CD8-positive, alpha-beta memory T cell (primary cell): Measurements from ENCODE around the gene ZNF446. TPM values are rescaled to one million over a fixed set of nuclear protein-coding genes. Genes with fewer than 3 reads are reported as not detected.

Experiments used
- CTCF ChIA-PET: fragments of 350-600 bp; sonication (Branson Sonifier 250); formaldehyde crosslinking; loops from one replicate; lab custom pipeline; 2021; ENCODE audit warnings: antibody characterized with exemption; lab: Charles Lee
- POLR2A ChIA-PET: fragments of 350-600 bp; sonication (Branson Sonifier 250); formaldehyde crosslinking; loops from one replicate; lab custom pipeline; 2021; ENCODE audit warnings: antibody characterized with exemption; lab: Charles Lee
- DNase-seq, 5 donors: peaks; one replicate each; pipeline versions ENCODE4 v3.0.0 to v3.0.0-alpha.2; 2020 to 2022; ENCODE audit warnings: mixed read lengths in 1 of 5
- H3K27ac ChIP-seq: one replicate; pipeline ENCODE4 v1.7.0; 2013; ENCODE audit warnings: low read depth, mild to moderate bottlenecking, low read length, moderate library complexity
- H3K27me3 ChIP-seq: 2 replicates; pipeline ENCODE4 v1.7.0; 2013; ENCODE audit warnings: low read length, mild to moderate bottlenecking; ENCODE audit not compliant: insufficient read depth, poor library complexity, severe bottlenecking
- H3K36me3 ChIP-seq: 2 replicates; pipeline ENCODE4 v1.7.0; 2013; ENCODE audit warnings: mild to moderate bottlenecking, low read length, moderate library complexity; ENCODE audit not compliant: insufficient read depth
- H3K4me1 ChIP-seq: 2 replicates; pipeline ENCODE4 v1.7.0; 2013; ENCODE audit warnings: mild to moderate bottlenecking, low read length, moderate library complexity; ENCODE audit not compliant: insufficient read depth
- H3K4me3 ChIP-seq: 2 replicates; pipeline ENCODE4 v1.7.0; 2013; ENCODE audit warnings: mild to moderate bottlenecking, low read length
- H3K9me3 ChIP-seq: 2 replicates; pipeline ENCODE4 v1.7.0; 2013; ENCODE audit warnings: mild to moderate bottlenecking, low read length
- H3K27ac Mint-ChIP-seq, 8 donors: one replicate each; pipeline ENCODE4 v1.8.0; 2020 to 2021; ENCODE audit warnings: mixed read lengths in 8 of 8, mild to moderate bottlenecking in 6 of 8, inconsistent platforms in 3 of 8, moderate library complexity in 3 of 8
- H3K27me3 Mint-ChIP-seq, 2 donors: one replicate each; pipeline ENCODE4 v1.8.0; 2020 to 2021; ENCODE audit warnings: mixed read lengths in 2 of 2, mild to moderate bottlenecking in 1 of 2, moderate library complexity in 1 of 2
- H3K36me3 Mint-ChIP-seq, 3 donors: one replicate each; pipeline ENCODE4 v1.8.0; 2020 to 2021; ENCODE audit warnings: mixed read lengths in 3 of 3, inconsistent platforms in 1 of 3, mild to moderate bottlenecking in 1 of 3
- H3K4me1 Mint-ChIP-seq, 3 donors: one replicate each; pipeline ENCODE4 v1.8.0; 2020 to 2021; ENCODE audit warnings: mixed read lengths in 3 of 3, inconsistent platforms in 1 of 3, mild to moderate bottlenecking in 1 of 3
- H3K4me3 Mint-ChIP-seq, 7 donors: one replicate each; pipeline ENCODE4 v1.8.0; 2020 to 2021; ENCODE audit warnings: mixed read lengths in 7 of 7, mild to moderate bottlenecking in 6 of 7, moderate library complexity in 4 of 7, inconsistent platforms in 2 of 7
- H3K9me3 Mint-ChIP-seq, 5 donors: one replicate each; pipeline ENCODE4 v1.8.0; 2020 to 2022; ENCODE audit warnings: mixed read lengths in 5 of 5, mild to moderate bottlenecking in 3 of 5, moderate library complexity in 2 of 5, inconsistent platforms in 1 of 5
- polyA plus RNA-seq: library from polyadenylated mRNA; unstranded; fragments of 300-500 nt; fragmentation: Illumina TruSeq; gene quantifications from one replicate; pipeline ENCODE4 v1.2.3, GENCODE V29; 2021
- total RNA-seq, 2 experiments: library from RNA; stranded (reverse); gene quantifications; one replicate each; pipeline ENCODE4 v1.2.3, GENCODE V29; 2021

Gene ZNF446
- total and polyA plus RNA-seq, 3 experiments from 2014 or later = 3.8 to 7.2 (median 5.9) TPM

DNA sequence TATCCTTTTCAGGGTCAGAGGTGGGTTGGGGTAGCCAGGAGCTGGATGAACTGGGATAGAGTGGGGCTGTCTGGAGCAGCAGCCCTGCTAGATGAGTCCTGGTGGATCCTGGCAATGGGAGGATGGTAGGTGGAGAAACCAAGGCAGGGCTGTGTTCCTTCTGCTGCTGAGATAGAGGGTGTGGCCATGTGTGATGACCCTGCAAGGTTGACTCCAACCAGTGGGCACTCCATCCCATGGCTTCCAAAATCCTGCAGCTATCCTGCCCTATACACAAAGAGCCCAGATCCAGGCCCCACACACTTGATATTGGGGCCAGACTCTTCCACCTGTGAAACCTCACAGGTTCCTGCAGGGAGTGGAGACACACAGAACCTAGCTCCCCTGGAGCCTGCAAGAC lies 2.4 kb upstream of the ZNF446 start:
- peaks cover 0 to 44% (median 0%) of the 10 kb centered on the region in 3 donors for H3K36me3 Mint-ChIP-seq
- POLR2A ChIA-PET = interaction anchor here (0.6 kb wide), 1 partner anchor 10 kb away, joined by 3 read pairs; no protein-coding TSS in a partner anchor
- H3K9me3 Mint-ChIP-seq = no peaks in the 10 kb centered on the region
- Histone ChIP-seq H3K27me3 (no peaks in the 10 kb centered on the region), H3K27ac (no peak overlapping the region), H3K36me3 (peaks cover 22% of the 10 kb centered on the region), H3K9me3 (no peaks in the 10 kb centered on the region), H3K4me3 (no peak overlapping the region), H3K4me1 (peaks cover 15% of the 10 kb centered on the region)
- no peak for DNase-seq
- H3K4me3 Mint-ChIP-seq = peak overlapping the region in 4 of 7 donors; percentile 2 to 63 (median 24)
- CTCF ChIA-PET = interaction anchor here (1.1 to 1.4 kb wide), 2 partner anchors 15 to 46 kb away, joined by 3 read pairs; partner anchors contain the start of gene ZBTB45
- peaks cover 15 to 33% (median 27%) of the 10 kb centered on the region in 3 donors for H3K4me1 Mint-ChIP-seq
- peak overlapping the region in 6 of 8 donors; percentile 39 to 100 (median 94) for H3K27ac Mint-ChIP-seq
- no peaks in the 10 kb centered on the region for H3K27me3 Mint-ChIP-seq

DNA sequence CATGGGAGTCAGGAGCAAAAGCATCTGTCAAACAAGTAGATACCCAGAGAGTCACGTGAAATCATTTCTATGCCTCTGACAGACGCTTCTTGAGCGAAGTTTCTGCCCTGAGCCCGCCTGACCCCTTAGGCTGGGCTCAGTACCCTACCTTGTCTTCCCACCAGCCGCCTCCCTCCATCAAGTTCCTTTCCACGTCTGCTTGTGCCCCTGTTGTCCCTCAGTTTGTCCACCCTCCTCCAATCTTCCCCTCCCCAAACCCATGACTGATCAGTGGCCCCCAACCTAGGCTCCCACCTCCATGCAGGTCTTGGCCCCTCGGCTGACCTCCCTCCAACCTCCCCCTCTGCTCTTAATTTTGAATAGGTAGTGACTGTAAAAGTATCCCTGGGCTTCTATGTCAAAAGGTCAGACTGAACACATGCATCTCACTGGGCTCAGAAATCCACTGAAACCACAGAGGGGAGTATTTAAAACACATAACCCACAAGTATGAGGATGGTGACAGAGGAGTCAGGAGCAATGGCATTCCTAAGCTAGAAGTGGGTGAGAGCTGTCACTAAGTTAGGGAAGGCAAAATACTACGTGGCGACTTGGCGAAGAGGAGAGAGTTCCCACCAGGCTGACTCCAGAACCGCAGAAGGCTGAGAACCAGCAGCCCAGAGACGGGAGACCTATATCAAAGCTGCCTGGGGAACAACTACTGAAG lies 1.7 kb upstream of the ZNF446 start:
- H3K4me3 ChIP-seq = no peak overlapping the region
- Mint-ChIP-seq H3K27ac (peak overlapping the region; percentile 6 to 100 (median 97)), H3K27me3 (no peaks in the 10 kb centered on the region), H3K4me3 (peak overlapping the region; percentile 15 to 78 (median 41)), H3K9me3 (no peaks in the 10 kb centered on the region), H3K36me3 (peaks cover 0 to 39% (median 0%) of the 10 kb centered on the region in 3 donors), H3K4me1 (peaks cover 14 to 29% (median 24%) of the 10 kb centered on the region in 3 donors)
- ChIA-PET POLR2A (interaction anchor here (0.6 kb wide), 1 partner anchor 10 kb away, joined by 3 read pairs; no protein-coding TSS in a partner anchor), CTCF (interaction anchor here (1.4 kb wide), 1 partner anchor 15 kb away, joined by 3 read pairs; no protein-coding TSS in a partner anchor)
- H3K9me3 ChIP-seq = no peaks in the 10 kb centered on the region
- H3K27ac ChIP-seq = peak overlapping the region; percentile 95
- H3K4me1 ChIP-seq = peaks cover 15% of the 10 kb centered on the region
- DNase-seq = no peak
- H3K27me3 ChIP-seq = no peaks in the 10 kb centered on the region
- H3K36me3 ChIP-seq = peaks cover 20% of the 10 kb centered on the region

DNA sequence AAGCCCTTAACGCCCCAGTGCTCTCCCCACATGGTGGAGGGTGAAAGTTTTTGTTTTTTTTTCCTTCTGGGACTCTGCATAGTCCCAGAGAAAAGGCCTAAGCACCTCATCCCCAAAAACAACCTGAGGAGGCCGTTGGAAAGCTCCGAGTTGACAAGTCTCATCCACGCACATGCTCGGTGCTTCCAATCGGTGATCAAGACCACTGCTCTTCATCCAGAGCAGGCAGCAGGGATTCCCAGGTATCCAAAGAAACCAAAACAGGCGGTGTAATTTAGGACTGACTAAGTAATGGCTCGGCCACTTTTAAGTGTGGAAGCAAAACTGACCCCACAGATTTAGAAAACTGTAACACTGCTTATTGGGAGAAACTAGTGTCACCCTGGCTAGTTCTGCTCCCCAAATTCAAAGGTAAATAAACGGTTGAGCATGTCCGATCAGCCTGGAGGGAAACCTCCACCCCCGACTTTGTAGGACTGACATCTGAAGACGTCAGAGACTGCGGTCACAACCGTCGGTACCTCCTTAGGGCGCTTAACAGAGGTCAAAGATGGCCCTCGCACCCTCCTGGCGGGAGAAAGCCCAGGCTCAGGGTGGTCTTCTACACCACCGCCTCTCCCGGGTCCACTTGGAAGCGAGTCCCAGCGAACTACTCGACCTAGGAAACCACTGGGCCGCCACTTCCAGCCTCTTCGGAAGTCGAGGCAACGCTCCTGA lies 997 bp upstream of the ZNF446 start:
- H3K27ac Mint-ChIP-seq = peak overlapping the region; percentile 95 to 100 (median 99)
- H3K4me1 Mint-ChIP-seq = peaks cover 14 to 29% (median 24%) of the 10 kb centered on the region in 3 donors
- H3K27me3 ChIP-seq = no peaks in the 10 kb centered on the region
- ChIA-PET POLR2A (interaction anchor here (0.7 kb wide), 1 partner anchor 10 kb away, joined by 3 read pairs; no protein-coding TSS in a partner anchor), CTCF (interaction anchor here (1.4 kb wide), 1 partner anchor 16 kb away, joined by 3 read pairs; no protein-coding TSS in a partner anchor)
- no peaks in the 10 kb centered on the region for H3K9me3 Mint-ChIP-seq
- peaks cover 15% of the 10 kb centered on the region for H3K4me1 ChIP-seq
- DNase-seq = no peak
- H3K36me3 ChIP-seq = peaks cover 17% of the 10 kb centered on the region
- H3K27ac ChIP-seq = peak overlapping the region; percentile 95
- H3K27me3 Mint-ChIP-seq = no peaks in the 10 kb centered on the region
- peaks cover 0 to 33% (median 0%) of the 10 kb centered on the region in 3 donors for H3K36me3 Mint-ChIP-seq
- H3K4me3 Mint-ChIP-seq = peak overlapping the region; percentile 90 to 98 (median 95)
- H3K9me3 ChIP-seq = no peaks in the 10 kb centered on the region
- H3K4me3 ChIP-seq = peak overlapping the region; percentile 75

DNA sequence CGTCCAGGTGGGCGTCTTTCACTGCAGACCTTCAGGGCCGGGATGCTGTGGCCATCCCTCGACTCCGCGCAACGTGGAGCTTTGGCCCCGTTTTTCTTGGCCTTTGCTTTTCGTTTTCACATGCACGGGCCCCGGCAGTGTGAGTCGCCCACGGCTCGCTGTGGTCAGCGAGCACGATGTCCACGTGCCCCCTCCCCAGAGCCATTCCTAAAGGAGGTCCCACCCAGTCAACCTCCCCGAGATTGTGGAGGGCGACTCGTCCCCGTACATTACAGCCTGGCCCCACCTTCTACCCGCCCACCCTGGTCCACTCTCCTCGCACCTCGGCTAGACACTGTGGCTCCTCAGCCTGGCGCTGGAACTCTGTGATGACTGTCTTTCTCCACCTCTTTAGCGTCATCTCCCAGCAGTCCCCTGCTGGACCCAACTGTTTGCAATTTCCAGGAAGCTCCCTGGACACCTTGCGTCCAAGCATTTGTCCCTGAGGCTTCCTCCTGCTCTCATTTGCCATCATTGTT lies 405 bp downstream of the ZNF446 start:
- Histone ChIP-seq H3K27ac (peak overlapping the region; percentile 95), H3K27me3 (no peaks in the 10 kb centered on the region), H3K4me1 (peaks cover 15% of the 10 kb centered on the region), H3K9me3 (no peaks in the 10 kb centered on the region), H3K36me3 (peaks cover 17% of the 10 kb centered on the region), H3K4me3 (peak overlapping the region; percentile 75)
- POLR2A ChIA-PET = interaction anchor here (0.8 to 0.9 kb wide), 2 partner anchors 68 to 198 kb away, joined by 3 read pairs; partner anchors contain the start of genes ZNF584 and ZNF8
- H3K27ac Mint-ChIP-seq = peak overlapping the region; percentile 95 to 100 (median 99)
- H3K36me3 Mint-ChIP-seq = peaks cover 0 to 27% (median 0%) of the 10 kb centered on the region in 3 donors
- CTCF ChIA-PET = no interaction called here
- H3K4me3 Mint-ChIP-seq = peak overlapping the region; percentile 90 to 98 (median 95)
- no peaks in the 10 kb centered on the region for H3K9me3 Mint-ChIP-seq
- peaks cover 14 to 29% (median 24%) of the 10 kb centered on the region in 3 donors for H3K4me1 Mint-ChIP-seq
- DNase-seq = no peak
- no peaks in the 10 kb centered on the region for H3K27me3 Mint-ChIP-seq

- H3K27me3 Mint-ChIP-seq = no peaks in the 10 kb centered on the region
- H3K36me3 Mint-ChIP-seq = peaks cover 0 to 23% (median 1%) of the 10 kb centered on the region in 3 donors
- ChIA-PET POLR2A (interaction anchor here (0.9 kb wide), 1 partner anchor 68 kb away, joined by 3 read pairs; the partner anchor contains the start of gene ZNF584), CTCF (interaction anchor here (0.8 kb wide), 1 partner anchor 37 kb away, joined by 4 read pairs; no protein-coding TSS in a partner anchor)
- H3K9me3 Mint-ChIP-seq = no peaks in the 10 kb centered on the region
- Histone ChIP-seq H3K4me1 (peaks cover 15% of the 10 kb centered on the region), H3K4me3 (peak overlapping the region; percentile 75), H3K9me3 (no peaks in the 10 kb centered on the region), H3K36me3 (peaks cover 15% of the 10 kb centered on the region), H3K27ac (peak overlapping the region; percentile 95), H3K27me3 (no peaks in the 10 kb centered on the region)
- H3K4me3 Mint-ChIP-seq = peak overlapping the region; percentile 90 to 98 (median 95)
- DNase-seq = peak in 1 of 5 donors; percentile 54
- peaks cover 14 to 29% (median 24%) of the 10 kb centered on the region in 3 donors for H3K4me1 Mint-ChIP-seq
- H3K27ac Mint-ChIP-seq = peak overlapping the region; percentile 95 to 100 (median 99)
These were observed 978 bp downstream of the ZNF446 start for GRCh38 chr19:58477130-58477529.

DNA sequence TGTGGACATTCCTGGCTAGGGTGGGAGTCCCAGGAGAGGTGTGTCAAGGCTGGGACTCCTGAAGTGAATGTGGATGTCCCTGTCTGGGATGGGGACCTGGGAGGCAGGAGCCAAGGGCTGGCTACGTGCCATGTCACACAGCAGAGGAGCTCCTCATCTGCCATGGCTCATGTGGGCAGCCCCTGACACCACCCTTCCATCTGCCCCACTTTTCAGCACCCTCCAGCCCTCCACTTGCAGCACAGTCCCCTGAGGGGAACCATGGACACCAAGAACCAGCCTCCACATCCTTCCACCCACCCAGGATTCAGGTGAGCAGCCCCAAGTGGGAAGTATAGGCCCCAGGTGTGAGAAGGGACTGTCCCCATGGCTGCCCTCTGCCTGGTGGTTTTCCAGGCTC lies 1.7 kb downstream of the ZNF446 start:
- H3K4me3 Mint-ChIP-seq = peak overlapping the region in 3 of 7 donors; percentile 16 to 44 (median 41)
- no peaks in the 10 kb centered on the region for H3K27me3 Mint-ChIP-seq
- H3K36me3 Mint-ChIP-seq = peaks cover 0 to 17% (median 3%) of the 10 kb centered on the region in 3 donors
- Histone ChIP-seq H3K27ac (no peak overlapping the region), H3K36me3 (peaks cover 8% of the 10 kb centered on the region), H3K27me3 (no peaks in the 10 kb centered on the region), H3K4me3 (no peak overlapping the region), H3K9me3 (no peaks in the 10 kb centered on the region), H3K4me1 (peaks cover 15% of the 10 kb centered on the region)
- peak overlapping the region in 3 of 8 donors; percentile 23 to 75 (median 60) for H3K27ac Mint-ChIP-seq
- H3K4me1 Mint-ChIP-seq = peaks cover 14 to 29% (median 24%) of the 10 kb centered on the region in 3 donors
- H3K9me3 Mint-ChIP-seq = no peaks in the 10 kb centered on the region
- no peak for DNase-seq
- ChIA-PET POLR2A (interaction anchor here (0.7 kb wide), 1 partner anchor 91 kb away, joined by 4 read pairs; no protein-coding TSS in a partner anchor), CTCF (interaction anchor here (0.8 kb wide), 2 partner anchors 36 kb away, joined by 3 to 4 read pairs; no protein-coding TSS in a partner anchor)

DNA sequence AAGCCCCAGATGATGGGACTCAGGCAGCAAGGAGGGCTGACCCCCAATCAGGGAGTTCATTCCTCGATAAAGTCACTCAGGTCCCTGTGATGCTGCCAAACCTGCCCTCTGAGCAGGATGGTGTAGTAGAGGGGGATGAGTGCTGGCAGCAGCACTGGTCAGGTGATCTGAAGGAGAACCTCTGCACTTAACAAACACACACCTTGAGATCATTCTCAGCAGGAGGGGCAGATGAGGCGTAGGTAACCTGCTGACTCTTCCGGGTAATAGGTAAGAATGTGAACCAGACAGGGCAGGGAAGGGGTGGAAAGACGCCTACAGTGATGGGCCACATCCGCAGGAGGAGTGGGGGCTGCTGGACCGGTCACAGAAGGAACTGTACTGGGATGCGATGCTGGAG lies 3.2 kb downstream of the ZNF446 start:
- Histone ChIP-seq H3K4me3 (no peak overlapping the region), H3K27me3 (no peaks in the 10 kb centered on the region), H3K27ac (no peak overlapping the region), H3K4me1 (peaks cover 15% of the 10 kb centered on the region), H3K36me3 (no peaks in the 10 kb centered on the region), H3K9me3 (no peaks in the 10 kb centered on the region)
- Mint-ChIP-seq H3K4me1 (peaks cover 14 to 24% (median 24%) of the 10 kb centered on the region in 3 donors), H3K9me3 (no peaks in the 10 kb centered on the region), H3K27ac (peak overlapping the region in 4 of 8 donors; percentile 57 to 93 (median 61)), H3K27me3 (no peaks in the 10 kb centered on the region), H3K4me3 (peak overlapping the region in 1 of 7 donors; percentile 31), H3K36me3 (peaks cover 0 to 15% (median 3%) of the 10 kb centered on the region in 3 donors)
- no peak for DNase-seq
- CTCF ChIA-PET = no interaction called here
- POLR2A ChIA-PET = no interaction called here
